Sciatic nerve (tissue), 2 donors: ENCODE measurements around the gene WNK1. TPM values are rescaled to one million over a fixed set of nuclear protein-coding genes. Genes with fewer than 3 reads are reported as not detected.
"Not testable (repeated sequence)": the region's sequence is repeated elsewhere in the genome, so short reads cannot be mapped to it uniquely, and the experiment has no call there.

Experiments used
- ATAC-seq: fragments of 200-7000 bp; cut with Tn5 transposase; one replicate; pipeline ENCODE4 v1.9.1; 2020; ENCODE audit warnings: mild to moderate bottlenecking, moderate library complexity
- DNase-seq: peaks from one replicate; pipeline ENCODE4 v3.0.0-alpha.2; 2020; ENCODE audit warnings: low spot score
- intact Hi-C: fragments of 100-400 bp; cut with DNase I; formaldehyde crosslinking; loops from one replicate; pipeline ENCODE4 v1.14.2; 2022
- total RNA-seq: library from RNA; stranded (reverse); fragmentation: NEBNext Ultra II Directional; extraction: Animal tissue kit (Norgen Biotek cat#: 25700); gene quantifications from one replicate; pipeline ENCODE4 v1.2.1, GENCODE V29; 2021
- donor health status: DM: no; HTN: no; CAD: no.
- donor health status: DM: no; HTN: no; CAD: no.

Gene WNK1
- total RNA-seq, 1 donor from 2014 or later = 238 TPM

DNA sequence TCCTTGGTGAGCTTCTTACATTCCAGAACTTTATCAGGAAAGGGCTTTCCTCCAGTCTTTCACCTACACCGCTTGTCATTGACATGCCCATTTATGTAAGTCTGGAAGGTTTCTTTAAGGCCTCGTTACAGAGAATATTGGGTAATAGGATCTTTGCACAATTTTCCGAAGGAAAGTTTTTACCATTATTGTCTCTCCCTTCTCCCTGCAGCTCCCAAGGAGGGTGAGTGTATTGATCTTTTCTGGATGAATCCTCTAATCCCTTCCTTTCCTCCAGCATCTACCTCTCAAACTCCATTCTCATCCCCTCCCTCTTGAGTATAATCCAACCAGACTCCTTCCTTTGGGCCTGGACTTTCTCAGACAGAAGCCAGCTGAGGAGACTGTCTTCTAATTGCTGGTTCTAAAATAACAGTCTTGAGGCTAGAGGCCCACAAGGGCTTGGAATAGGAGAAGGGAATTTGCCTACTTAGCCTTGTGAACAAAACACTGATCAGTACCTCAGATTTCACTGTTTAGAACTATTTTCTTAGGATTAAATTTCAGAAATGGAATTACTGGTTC is 21.8 kb downstream of the WNK1 start:
- ATAC-seq (peak; percentile 32), DNase-seq (no peak)
- intact Hi-C loops = no loop called here

DNA sequence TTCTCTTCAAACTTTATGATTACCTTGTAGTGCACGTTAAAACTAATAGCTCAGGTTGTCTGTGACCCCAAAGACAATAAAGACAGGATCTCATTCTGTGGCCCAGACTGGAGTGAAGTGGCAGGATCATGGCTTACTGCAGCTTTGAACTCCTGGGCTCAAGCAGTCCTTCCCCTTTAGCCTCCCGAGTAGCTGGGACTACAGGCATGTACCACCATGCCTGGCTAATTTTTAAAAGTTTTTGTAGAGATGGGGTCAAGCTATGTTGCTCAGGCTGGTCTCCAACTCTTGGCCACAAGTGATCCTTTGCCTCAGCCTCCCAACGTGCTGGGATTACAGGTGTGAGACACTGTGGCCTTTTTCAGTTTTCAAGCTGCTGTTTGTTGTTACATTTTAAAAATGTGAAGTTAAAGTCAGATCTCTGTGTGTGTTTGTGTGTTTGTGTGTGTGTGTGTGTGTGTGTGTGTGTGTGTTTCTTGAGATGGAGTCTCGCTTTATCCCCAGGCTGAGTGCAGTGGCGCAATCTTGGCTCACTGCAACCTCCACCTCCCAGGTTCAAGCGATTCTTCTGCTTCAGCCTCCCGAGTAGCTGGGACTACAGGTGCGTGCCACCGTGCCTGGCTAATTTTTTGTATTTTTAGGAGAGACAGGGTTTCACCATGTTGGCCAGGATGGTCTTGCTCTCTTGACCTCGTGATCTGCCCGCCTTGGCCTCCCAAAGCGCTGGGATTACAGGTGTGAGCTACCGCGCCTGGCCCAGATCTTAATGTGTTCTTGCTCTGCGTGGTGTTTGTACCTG is 23.8 kb downstream of the WNK1 start:
- DNase-seq, ATAC-seq, intact Hi-C loops: not testable (repeated sequence)

DNA sequence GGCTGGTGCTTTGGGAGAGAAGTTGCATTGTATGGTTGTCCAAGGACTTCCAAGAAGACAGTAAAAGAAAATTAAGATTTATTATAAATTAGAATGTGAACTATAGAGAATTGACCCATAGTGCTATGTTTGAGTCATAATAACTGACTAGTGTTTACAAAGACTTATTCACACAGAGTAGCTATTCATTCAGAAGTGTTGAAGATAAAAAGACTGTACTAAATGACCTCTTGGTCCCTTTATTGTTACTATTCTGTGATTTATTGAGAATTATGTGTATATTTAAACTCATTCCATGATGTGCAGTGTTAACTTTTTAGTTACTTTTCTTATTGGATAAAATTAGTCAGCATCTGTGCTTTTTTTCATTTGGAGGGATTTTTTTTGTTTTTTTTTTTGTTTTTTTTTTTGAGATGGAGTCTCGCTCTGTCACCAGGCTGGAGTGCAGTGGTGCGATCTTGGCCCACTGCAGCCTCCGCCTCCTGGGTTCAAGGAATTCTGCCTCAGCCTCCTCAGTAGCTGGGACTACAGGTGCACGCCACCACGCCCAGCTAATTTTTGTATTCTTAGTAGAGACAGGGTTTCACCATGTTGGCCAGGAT is 24.5 kb downstream of the WNK1 start:
- intact Hi-C loops, DNase-seq, ATAC-seq: not testable (repeated sequence)

DNA sequence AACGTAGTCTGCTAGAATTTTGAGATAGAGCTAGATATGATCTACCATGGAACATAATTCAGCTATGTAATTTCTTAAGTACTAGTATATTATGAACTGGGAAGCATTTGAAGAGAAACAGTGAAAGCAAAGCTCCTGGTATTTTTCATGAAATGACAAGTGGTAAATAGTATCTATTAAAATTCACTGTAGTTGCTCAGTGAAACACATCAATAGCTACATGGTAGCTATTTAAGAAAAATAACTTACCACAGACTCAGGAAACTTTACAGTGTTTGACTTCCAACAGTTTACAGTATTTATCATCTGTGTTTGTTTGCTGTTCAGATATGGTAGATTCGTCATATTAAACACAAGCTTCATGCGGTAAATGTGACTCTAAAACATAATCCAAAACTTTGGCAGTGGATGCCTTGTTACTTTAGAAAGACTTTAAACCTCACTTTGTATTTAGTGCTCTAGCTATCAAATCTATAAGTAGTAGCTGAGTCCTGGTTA is 25.2 kb downstream of the WNK1 start:
- no peak for DNase-seq
- intact Hi-C loops = no loop called here
- ATAC-seq = no peak

DNA sequence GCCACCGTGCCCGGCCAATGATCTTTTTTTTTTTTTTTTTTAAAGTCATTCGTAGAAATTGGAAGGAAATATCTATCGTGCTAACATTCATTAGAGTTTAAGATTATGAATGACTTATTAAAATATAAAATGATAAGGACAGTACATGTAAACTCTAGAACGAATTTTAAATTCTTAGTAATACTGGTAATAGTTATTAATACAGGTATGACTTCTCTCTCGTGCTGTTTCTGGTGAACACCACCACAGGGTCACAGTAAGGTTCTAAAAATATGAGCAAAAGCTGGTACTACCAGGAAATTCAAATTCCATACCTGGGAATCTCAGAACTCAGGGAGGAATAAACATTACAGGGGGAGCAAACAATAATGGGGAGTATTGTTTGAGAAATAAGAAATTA is 26.2 kb downstream of the WNK1 start:
- intact Hi-C loops = no loop called here
- ATAC-seq (no peak), DNase-seq (no peak)

DNA sequence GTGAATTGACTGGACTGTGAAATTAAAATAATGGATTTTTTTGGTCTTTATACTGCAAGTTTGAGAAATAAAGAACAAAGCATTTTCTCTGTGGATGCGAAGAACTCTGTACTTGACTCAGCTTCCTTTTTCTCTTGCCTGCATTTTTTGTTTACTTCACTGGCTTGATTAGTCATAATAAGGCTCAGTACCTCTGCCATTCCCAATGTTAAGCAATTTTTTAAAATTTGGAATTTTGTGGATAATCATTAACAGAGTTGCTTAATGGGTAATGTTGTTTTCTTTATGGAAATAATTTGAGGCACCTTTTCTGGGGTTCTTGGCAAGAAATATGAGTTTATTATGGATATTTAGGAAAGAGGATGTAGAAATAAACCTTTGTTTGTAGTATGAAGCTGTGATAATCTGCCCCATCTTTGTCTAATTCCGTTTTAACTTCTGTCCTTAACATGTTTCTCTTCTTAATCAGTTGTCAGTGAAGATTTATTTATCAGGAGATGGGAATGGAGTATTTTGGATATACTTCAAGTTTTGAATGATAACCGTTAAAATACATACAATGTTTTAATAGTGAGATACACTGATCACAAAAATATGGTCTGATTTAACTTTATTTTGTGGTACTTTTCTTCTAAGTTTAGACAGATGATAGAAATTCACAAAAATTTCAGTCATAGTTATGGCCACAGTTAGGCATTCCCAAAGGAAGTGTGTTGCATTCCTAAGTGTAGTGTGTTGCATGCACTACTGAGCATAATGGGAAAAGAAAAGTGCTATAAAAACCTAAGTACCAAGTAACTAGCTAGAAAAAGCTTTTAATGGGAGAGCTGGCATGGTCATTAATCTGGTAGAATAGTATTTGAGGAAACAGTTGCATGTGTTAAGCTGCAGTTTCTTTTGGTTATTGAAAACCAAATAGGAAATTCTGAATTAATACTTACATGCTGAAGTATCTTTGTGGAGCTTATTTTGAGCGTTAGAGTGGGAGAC is 27.7 kb downstream of the WNK1 start:
- ATAC-seq = no peak
- intact Hi-C loops = no loop called here
- DNase-seq = no peak

DNA sequence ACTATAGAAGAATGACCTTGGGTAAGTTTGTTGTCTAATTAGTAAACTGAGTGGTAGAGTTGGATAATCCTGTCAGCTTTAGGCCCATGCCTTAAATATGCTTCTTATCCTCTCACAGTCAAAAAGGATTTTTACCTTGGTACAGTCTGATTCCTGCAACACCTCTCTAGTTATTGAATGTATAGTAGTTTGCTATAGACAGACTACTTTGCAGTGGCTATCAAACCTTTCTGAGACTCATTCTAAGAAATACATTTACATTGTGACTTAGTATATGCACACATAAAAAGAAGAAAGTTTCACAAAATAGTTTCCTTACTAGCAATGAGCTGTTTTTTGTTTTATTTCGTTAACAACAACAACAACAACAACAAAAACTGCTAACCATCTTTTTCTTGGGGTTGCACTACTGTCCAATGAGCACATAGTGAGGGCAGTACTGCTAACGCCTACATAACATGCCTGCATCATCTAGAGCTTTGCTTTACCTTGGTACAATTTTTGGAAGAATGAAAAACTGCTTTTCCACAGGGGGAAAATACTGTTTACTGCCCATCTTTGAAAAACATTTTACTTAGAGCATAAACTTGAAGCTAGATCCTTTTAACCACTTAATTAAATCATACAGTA is 28.5 kb downstream of the WNK1 start:
- ATAC-seq (no peak), DNase-seq (no peak)
- intact Hi-C loops = no loop called here

DNA sequence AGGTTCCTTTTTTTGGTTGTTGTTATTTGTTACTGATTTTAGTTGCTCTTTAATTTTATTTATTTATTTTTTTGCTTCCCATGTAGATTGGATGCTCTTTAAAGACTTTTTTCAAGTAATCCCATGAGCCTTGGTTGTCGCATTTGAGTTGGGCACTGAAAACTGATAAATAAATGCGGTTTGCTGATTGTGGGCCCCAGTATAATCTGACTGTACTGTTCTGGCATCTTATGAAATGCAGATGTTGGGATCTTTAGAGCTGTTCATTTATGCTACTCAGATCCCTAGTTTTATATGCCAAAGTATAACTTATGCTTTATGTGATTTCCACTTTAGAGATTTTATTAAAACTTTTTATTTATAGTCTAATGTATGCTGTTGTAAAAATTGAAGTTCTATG is 33.3 kb downstream of the WNK1 start:
- DNase-seq (no peak), ATAC-seq (no peak)
- intact Hi-C loops = no loop called here

DNA sequence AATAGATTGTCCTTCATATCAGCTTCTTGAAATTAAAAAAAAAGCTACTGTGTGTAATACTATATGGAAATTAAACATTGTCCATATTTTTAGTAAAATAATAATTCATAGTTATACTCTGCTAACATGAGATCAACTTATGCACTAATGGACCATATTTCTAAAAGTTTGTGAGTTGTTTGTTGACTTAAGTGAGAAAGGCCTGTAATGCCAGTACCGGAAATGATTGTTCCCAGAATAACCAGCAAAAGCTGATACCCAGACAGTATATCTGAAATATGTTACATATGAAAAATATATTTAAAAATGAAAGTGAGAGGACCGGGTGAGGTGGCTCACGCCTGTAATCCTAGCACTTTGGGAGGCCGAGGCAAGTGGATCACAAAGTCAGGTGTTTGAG is 35.9 kb downstream of the WNK1 start:
- ATAC-seq (no peak), DNase-seq (no peak)
- intact Hi-C loops = no loop called here

DNA sequence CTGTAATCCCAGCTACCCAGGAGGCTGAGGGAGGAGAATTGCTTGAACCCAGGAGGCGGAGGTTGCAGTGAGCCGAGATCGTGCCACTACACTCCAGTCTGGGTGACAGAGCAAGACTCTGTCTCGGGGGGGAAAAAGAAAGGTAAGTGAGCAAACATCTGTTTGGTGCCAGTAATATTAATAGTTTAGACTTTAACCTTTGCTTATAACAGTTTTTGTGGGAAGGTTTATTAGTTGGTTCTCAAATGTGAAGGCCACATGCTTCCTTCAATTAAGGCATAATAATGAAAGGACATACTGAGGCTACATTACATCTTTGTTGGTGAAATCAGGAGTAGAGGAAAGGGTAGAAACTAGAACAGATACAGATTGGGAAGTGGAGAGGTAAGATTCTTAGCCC is 36.4 kb downstream of the WNK1 start:
- ATAC-seq, intact Hi-C loops, DNase-seq: not testable (repeated sequence)

DNA sequence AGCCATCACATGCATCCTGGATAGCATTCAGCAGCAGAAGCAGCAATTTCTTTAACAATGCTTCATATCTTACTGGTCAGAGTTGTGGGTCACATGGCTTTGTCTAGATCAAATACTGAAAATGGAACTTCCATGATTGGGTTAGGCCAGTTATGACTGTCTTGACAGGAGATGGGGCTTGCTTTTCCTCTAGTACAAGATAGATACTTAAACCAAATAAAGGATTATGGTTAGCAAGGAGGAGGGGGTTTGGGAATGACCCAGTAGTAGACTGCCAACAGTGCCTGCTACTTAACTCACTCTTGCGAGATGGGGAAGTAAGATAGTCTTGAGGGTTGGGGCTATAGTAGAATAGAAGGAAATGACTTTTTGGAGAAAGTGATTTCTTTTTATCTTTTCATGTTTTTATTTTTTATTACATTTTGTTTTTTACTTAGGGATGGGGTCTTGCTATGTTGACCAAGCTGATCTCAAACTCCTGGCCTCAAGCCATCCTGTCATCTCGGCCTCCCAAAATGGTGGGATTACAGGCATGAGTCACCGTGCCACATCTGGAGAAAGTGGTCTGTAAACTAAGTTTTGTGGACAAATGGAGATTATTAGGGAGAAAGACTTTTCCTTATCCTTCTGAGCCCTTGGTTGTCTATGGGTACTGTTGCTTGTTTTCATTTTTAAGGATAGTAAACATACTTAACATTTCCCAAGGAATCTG is 37.6 kb downstream of the WNK1 start:
- intact Hi-C loops = no loop called here
- ATAC-seq (no peak), DNase-seq (no peak)

DNA sequence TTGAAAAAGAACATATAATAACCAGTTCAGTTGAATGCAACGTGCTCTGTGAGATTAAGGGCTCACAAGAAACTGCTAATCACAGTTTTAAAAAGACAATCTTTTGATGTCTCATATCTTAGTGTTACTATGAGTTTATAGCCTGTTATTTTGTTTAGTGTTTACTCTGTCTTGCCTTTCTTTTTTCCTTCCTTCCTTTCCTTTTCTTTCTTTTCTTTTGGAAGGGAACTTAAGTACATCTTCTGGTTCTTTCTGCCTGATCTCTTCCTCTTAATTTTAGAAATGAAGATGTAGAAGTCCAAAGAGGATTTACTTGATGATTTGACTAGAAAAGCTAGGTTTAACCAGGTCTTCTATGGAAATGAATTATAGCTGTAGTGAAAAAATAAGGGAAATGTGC is 38.2 kb downstream of the WNK1 start:
- ATAC-seq = no peak
- intact Hi-C loops = no loop called here

DNA sequence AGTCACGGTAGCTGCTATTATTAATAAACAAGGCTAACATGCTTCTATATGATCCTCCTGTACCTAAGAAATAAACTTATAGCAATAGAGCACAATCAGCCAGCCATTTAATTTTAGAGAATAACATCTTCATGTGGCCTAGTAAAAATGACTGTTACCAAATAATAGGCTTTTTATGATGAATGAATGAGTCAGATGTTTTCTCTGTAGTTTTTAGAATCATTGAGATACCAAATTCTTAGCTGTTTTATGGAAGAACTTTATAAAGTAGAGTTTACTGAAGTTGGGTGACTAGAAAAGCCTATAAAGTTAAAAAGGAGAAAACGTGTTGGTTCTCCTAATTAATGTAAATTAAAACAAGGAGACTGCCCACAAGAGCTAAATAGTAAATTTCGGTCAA is 40.7 kb downstream of the WNK1 start:
- intact Hi-C loops = no loop called here
- DNase-seq (no peak), ATAC-seq (no peak)

More for the DNA sequence above, 38.2 kb downstream of the WNK1 start:
- DNase-seq = no peak

DNA sequence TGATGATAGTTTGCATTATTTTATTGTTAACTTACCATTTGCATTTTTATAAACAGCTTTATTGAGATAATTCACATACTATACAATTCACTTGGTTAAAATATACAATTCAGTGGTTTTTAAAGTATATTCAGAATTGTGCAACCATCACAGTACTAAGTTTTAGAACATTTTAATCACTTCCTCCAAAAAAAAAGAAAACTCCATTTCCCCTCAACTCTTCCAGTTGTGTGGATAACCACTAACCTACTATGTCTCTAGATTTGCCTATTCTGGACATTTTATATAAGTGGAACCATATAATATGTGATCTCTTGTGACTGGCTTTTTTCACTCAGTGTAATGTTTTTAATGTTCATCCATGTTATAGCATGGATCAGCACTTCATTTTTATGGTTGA is 41.3 kb downstream of the WNK1 start:
- intact Hi-C loops = no loop called here

DNA sequence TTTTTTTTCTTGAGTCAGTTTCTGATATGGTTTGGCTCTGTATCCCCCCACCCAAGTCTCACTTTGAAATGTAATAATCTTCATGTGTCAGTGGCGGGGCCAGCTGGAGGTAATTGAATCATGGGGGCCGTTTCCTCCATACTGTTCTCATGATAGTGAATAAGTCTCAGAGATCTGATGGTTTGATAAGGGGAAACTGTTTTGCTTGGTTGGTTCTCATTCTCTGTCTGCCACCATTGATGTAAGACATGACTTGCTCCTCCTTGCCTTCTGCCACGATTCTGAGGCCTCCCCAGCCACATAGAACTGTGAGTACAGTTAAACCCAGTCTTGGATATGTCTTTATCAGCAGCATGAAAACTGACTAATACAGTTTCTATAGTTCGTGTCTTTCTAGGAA is 42.9 kb downstream of the WNK1 start:
- ATAC-seq (no peak), DNase-seq (no peak)
- intact Hi-C loops = no loop called here

More for the DNA sequence above, 41.3 kb downstream of the WNK1 start:
- no peak for DNase-seq
- no peak for ATAC-seq

DNA sequence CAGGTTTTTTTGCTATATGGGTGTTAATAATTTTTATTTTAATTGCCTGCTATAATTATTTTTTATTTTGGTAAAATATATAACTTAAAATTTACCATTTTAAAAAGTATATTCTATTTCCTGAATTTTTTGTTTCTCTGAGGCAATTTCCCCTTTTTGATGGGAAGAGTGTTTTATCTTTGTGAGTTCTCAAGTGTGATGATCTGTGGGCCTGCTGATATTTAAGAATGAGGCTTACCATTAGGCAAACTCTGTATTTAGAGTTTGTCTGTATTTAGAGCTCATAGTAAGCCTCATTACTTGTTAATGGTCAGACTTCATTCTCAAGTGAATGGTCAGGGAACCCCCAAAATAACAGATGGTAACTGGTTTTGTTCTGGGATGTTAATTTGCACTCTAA is 48.0 kb downstream of the WNK1 start:
- intact Hi-C loops = no loop called here
- DNase-seq = no peak

DNA sequence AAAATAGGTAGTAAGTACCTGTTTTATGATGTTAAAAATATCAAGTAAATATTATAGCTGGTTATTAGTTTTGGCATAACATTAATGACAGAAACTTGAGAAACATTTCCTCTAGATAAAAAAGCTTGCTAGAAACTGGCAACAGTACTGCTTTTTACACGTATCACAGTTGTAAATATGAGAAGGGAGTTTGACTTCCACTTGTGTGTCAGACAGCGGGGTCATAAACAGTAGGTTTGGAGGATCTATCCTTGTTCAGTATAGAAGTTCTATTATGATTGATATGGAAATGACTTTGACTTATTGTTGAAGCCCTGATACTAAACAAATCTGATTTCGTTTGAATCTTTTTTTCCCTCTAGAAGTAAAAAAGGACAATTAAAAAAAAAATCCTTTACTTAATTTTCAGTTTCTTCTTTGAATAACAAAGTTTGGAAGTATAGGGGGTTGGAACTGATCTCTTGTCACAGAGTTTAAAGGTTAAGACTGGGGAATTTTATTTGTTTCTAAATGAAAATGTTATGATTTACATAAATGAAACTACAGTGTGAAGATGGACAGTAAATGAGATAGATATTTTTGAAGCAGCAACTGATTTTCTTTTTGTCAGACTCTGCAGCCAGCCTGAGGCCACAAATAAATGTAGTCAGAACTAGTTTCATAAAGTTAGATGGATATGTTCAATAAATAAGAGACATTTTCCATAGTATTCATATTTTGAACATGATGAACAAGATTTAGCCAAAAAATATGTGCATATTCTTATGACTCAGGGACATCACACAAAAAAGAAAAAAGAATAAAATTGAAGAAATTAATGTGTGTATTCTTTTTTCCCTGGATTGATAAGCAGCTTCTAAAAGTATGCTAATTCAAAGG is 50.1 kb downstream of the WNK1 start:
- ATAC-seq = no peak
- DNase-seq = no peak
- intact Hi-C loops = no loop called here

More for the DNA sequence above, 48.0 kb downstream of the WNK1 start:
- ATAC-seq = no peak
